BLaER1 (cell line): ENCODE data around the gene PURA.
A peak's percentile ranks its signal among the peaks of the same experiment; 100 is the strongest.

ENCODE experiments used
- H3K27ac ChIP-seq: shearing (Covaris generic); formaldehyde crosslinking; 2 replicates; pipeline ENCODE4 v1.8.1; 2022
- H3K27me3 ChIP-seq: shearing (Covaris generic); formaldehyde crosslinking; 2 replicates; pipeline ENCODE4 v1.8.1; 2022
- H3K36me3 ChIP-seq: shearing (Covaris generic); formaldehyde crosslinking; 2 replicates; pipeline ENCODE4 v1.8.1; 2022
- H3K4me1 ChIP-seq: shearing (Covaris generic); formaldehyde crosslinking; 2 replicates; pipeline ENCODE4 v1.8.1; 2022
- H3K4me2 ChIP-seq: shearing (Covaris generic); formaldehyde crosslinking; 2 replicates; pipeline ENCODE4 v1.8.1; 2022
- H3K4me3 ChIP-seq: shearing (Covaris generic); formaldehyde crosslinking; 2 replicates; pipeline ENCODE4 v1.8.1; 2022
- H3K9ac ChIP-seq: shearing (Covaris generic); formaldehyde crosslinking; 2 replicates; pipeline ENCODE4 v1.8.1; 2022
- H3K9me3 ChIP-seq: shearing (Covaris generic); formaldehyde crosslinking; 2 replicates; pipeline ENCODE4 v1.8.1; 2022
- H4K20me1 ChIP-seq: shearing (Covaris generic); formaldehyde crosslinking; 2 replicates; pipeline ENCODE4 v1.8.1; 2022
- Cebpa-rat ChIP-seq: shearing (Covaris generic); IDR thresholded peaks from 2 replicates; pipeline ENCODE4 v1.8.1; 2022

PURA gene

GRCh38 chr5:140133514-140134167, 19.7 kb downstream of the PURA start:
- no peaks in the 10 kb centered on the region for H3K27me3 ChIP-seq
- H3K27ac ChIP-seq, result 0 out of 2 replicates have a peak overlapping the region, but pooled peaks have one; percentile 56
- H3K36me3 ChIP-seq, result no peaks in the 10 kb centered on the region
- peak overlapping the region; percentile 77 for H3K4me2 ChIP-seq
- H3K9me3 ChIP-seq, result no peaks in the 10 kb centered on the region
- no peaks in the 10 kb centered on the region for H4K20me1 ChIP-seq
- TF ChIP-seq Cebpa-rat, result no peak
- H3K4me1 ChIP-seq, result peaks cover 77% of the 10 kb centered on the region
- H3K4me3 ChIP-seq, result no peak overlapping the region
- H3K9ac ChIP-seq, result no peak overlapping the region

- no peaks in the 10 kb centered on the region for H3K36me3 ChIP-seq
- no peak overlapping the region for H3K27ac ChIP-seq
- H3K4me2 ChIP-seq, result peak overlapping the region; percentile 77
- H3K9ac ChIP-seq, result no peak overlapping the region
- H3K9me3 ChIP-seq, result no peaks in the 10 kb centered on the region
- no peaks in the 10 kb centered on the region for H3K27me3 ChIP-seq
- H3K4me3 ChIP-seq, result no peak overlapping the region
- TF ChIP-seq Cebpa-rat, result no peak
- no peaks in the 10 kb centered on the region for H4K20me1 ChIP-seq
- H3K4me1 ChIP-seq, result peaks cover 77% of the 10 kb centered on the region
Observed at GRCh38 chr5:140134277-140134935, 20.5 kb downstream of the PURA start.

- Histone ChIP-seq H3K36me3 (no peaks in the 10 kb centered on the region), H3K4me2 (peak overlapping the region; percentile 77), H3K9me3 (no peaks in the 10 kb centered on the region), H4K20me1 (no peaks in the 10 kb centered on the region), H3K27me3 (no peaks in the 10 kb centered on the region), H3K27ac (no peak overlapping the region), H3K4me1 (peaks cover 77% of the 10 kb centered on the region), H3K9ac (no peak overlapping the region), H3K4me3 (no peak overlapping the region)
- no peak for TF ChIP-seq Cebpa-rat
Observed at GRCh38 chr5:140135127-140135526, 21.2 kb downstream of the PURA start.

GRCh38 chr5:140136624-140137023, 22.7 kb downstream of the PURA start:
- H3K4me2 ChIP-seq, result peak overlapping the region; percentile 77
- peak overlapping the region; percentile 57; the same call in 1 of the 2 replicates for H3K27ac ChIP-seq
- H3K4me1 ChIP-seq, result peaks cover 70% of the 10 kb centered on the region
- H3K36me3 ChIP-seq, result no peaks in the 10 kb centered on the region
- H3K4me3 ChIP-seq, result no peak overlapping the region
- H3K9me3 ChIP-seq, result no peaks in the 10 kb centered on the region
- no peak for TF ChIP-seq Cebpa-rat
- H3K27me3 ChIP-seq, result no peaks in the 10 kb centered on the region
- no peaks in the 10 kb centered on the region for H4K20me1 ChIP-seq
- H3K9ac ChIP-seq, result no peak overlapping the region

- Histone ChIP-seq H3K9ac (no peak overlapping the region), H3K4me3 (no peak overlapping the region), H3K27me3 (peaks cover 7% of the 10 kb centered on the region), H3K36me3 (no peaks in the 10 kb centered on the region), H3K4me2 (no peak overlapping the region), H3K27ac (no peak overlapping the region), H3K9me3 (no peaks in the 10 kb centered on the region), H4K20me1 (peaks cover 13% of the 10 kb centered on the region; the same call in 1 of the 2 replicates), H3K4me1 (peaks cover 44% of the 10 kb centered on the region)
- no peak for TF ChIP-seq Cebpa-rat
Observed at GRCh38 chr5:140140435-140140834, 26.5 kb downstream of the PURA start.

GRCh38 chr5:140141241-140141640, 27.3 kb downstream of the PURA start:
- Histone ChIP-seq H3K36me3 (no peaks in the 10 kb centered on the region), H3K4me1 (peaks cover 44% of the 10 kb centered on the region), H3K27ac (no peak overlapping the region), H3K4me3 (no peak overlapping the region), H3K27me3 (peaks cover 15% of the 10 kb centered on the region), H4K20me1 (peaks cover 20% of the 10 kb centered on the region), H3K4me2 (no peak overlapping the region), H3K9ac (no peak overlapping the region), H3K9me3 (no peaks in the 10 kb centered on the region)
- no peak for TF ChIP-seq Cebpa-rat

- no peak overlapping the region for H3K27ac ChIP-seq
- no peak overlapping the region for H3K4me2 ChIP-seq
- H3K4me1 ChIP-seq, result peaks cover 38% of the 10 kb centered on the region
- H3K9ac ChIP-seq, result no peak overlapping the region
- H3K4me3 ChIP-seq, result no peak overlapping the region
- no peaks in the 10 kb centered on the region for H3K9me3 ChIP-seq
- TF ChIP-seq Cebpa-rat, result no peak
- peaks cover 25% of the 10 kb centered on the region for H3K27me3 ChIP-seq
- peaks cover 29% of the 10 kb centered on the region for H4K20me1 ChIP-seq
- H3K36me3 ChIP-seq, result no peaks in the 10 kb centered on the region
Observed at GRCh38 chr5:140142246-140142645, 28.3 kb downstream of the PURA start.

- Histone ChIP-seq H4K20me1 (peaks cover 36% of the 10 kb centered on the region), H3K9me3 (no peaks in the 10 kb centered on the region), H3K27ac (no peak overlapping the region), H3K9ac (no peak overlapping the region), H3K36me3 (no peaks in the 10 kb centered on the region), H3K27me3 (peaks cover 31% of the 10 kb centered on the region), H3K4me1 (peaks cover 32% of the 10 kb centered on the region), H3K4me2 (no peak overlapping the region), H3K4me3 (no peak overlapping the region)
- no peak for TF ChIP-seq Cebpa-rat
Observed at GRCh38 chr5:140142856-140143255, 28.9 kb downstream of the PURA start.

GRCh38 chr5:140143521-140144258, 29.8 kb downstream of the PURA start:
- TF ChIP-seq Cebpa-rat, result no peak
- no peak overlapping the region for H3K9ac ChIP-seq
- no peaks in the 10 kb centered on the region for H3K36me3 ChIP-seq
- H3K4me3 ChIP-seq, result no peak overlapping the region
- H3K27me3 ChIP-seq, result peaks cover 39% of the 10 kb centered on the region
- H3K4me2 ChIP-seq, result 0 out of 2 replicates have a peak overlapping the region, but pooled peaks have one; percentile 12
- no peak overlapping the region for H3K27ac ChIP-seq
- peaks cover 37% of the 10 kb centered on the region for H4K20me1 ChIP-seq
- H3K9me3 ChIP-seq, result no peaks in the 10 kb centered on the region
- peaks cover 24% of the 10 kb centered on the region for H3K4me1 ChIP-seq

GRCh38 chr5:140145256-140145655, 31.3 kb downstream of the PURA start:
- Histone ChIP-seq H3K27me3 (peaks cover 40% of the 10 kb centered on the region), H3K4me1 (peaks cover 35% of the 10 kb centered on the region), H3K4me2 (peak overlapping the region; percentile 94), H4K20me1 (peaks cover 37% of the 10 kb centered on the region), H3K36me3 (no peaks in the 10 kb centered on the region), H3K27ac (no peak overlapping the region), H3K4me3 (no peak overlapping the region), H3K9ac (no peak overlapping the region), H3K9me3 (no peaks in the 10 kb centered on the region)
- no peak for TF ChIP-seq Cebpa-rat
